K562 (cell line): Measurements from ENCODE around the gene SLMAP. TPM values are rescaled to one million over a fixed set of nuclear protein-coding genes. Genes with fewer than 3 reads are reported as not detected.

ENCODE experiments used
- ATAC-seq: fragments of 200-7000 bp; cut with Tn5 transposase; 3 replicates; pipeline ENCODE4 v1.9.1; 2020; ENCODE audit warnings: moderate library complexity
- BruUV-seq: library from RNA; stranded (reverse); fragments of 400-500 nt; replicated peaks from 2 replicates; lab custom pipeline; 2021; lab: Mats Ljungman, UMichigan
- CTCF ChIA-PET: fragments of 300-600 bp; formaldehyde crosslinking; extraction: SDS; loops from one replicate; lab custom pipeline; 2021; ENCODE audit warnings: low intra/inter-chr PET ratio; lab: Yijun Ruan, JAX
- POLR2A ChIA-PET: fragments of 300-600, 350-650 bp; sonication (Branson Sonifier 250); formaldehyde crosslinking; extraction: SDS; loops from one replicate; lab custom pipeline; 2021; ENCODE audit warnings: antibody characterized with exemption, inconsistent platforms; lab: Yijun Ruan, JAX
- DNase-seq, 4 experiments: peaks; one replicate each; pipeline versions ENCODE4 v3.0.0 to v3.0.0-alpha.2; 2011 to 2018; ENCODE audit warnings: low spot score in 3 of 4, mixed read lengths in 3 of 4; ENCODE audit errors: extremely low read depth in 1 of 4
- FAIRE-seq: peaks from 2 replicates; lab custom pipeline; 2011; peaks lifted over from hg19 to GRCh38; lab: Jason Lieb, UNC
- H2AFZ ChIP-seq: 2 replicates; pipeline ENCODE4 v1.6.0; 2011; ENCODE audit warnings: low read depth, low read length, control low read depth, inconsistent platforms
- H3K27ac ChIP-seq: fragments of 200-600 bp; 3 replicates; pipeline ENCODE4 v1.8.0; 2011; ENCODE audit warnings: low read depth, mild to moderate bottlenecking, control low read depth, inconsistent platforms, low read length, moderate library complexity, mixed read lengths; ENCODE audit errors: extremely low read depth
- H3K27me3 ChIP-seq, 2 experiments: fragments of 300-600 bp in 1 of 2; 2 replicates in 1 of 2; 3 replicates in 1 of 2; pipeline versions ENCODE4 v1.6.0 to v1.8.0; 2011; ENCODE audit warnings: inconsistent platforms in 2 of 2, low read length in 2 of 2, mild to moderate bottlenecking in 1 of 2, mixed read lengths in 1 of 2, moderate library complexity in 1 of 2; ENCODE audit not compliant: control insufficient read depth in 2 of 2, insufficient read depth in 2 of 2
- H3K36me3 ChIP-seq: fragments of 300-600 bp; 3 replicates; pipeline ENCODE4 v1.8.0; 2011; ENCODE audit warnings: mild to moderate bottlenecking, low read length, inconsistent platforms; ENCODE audit not compliant: control insufficient read depth, insufficient read depth
- H3K4me1 ChIP-seq, 2 experiments: fragments of 200-600 bp in 1 of 2; replicated peaks in 1 of 2; 2 replicates in 1 of 2; 3 replicates in 1 of 2; pipeline versions ENCODE4 v1.5.1 to v1.8.0; 2011; ENCODE audit warnings: inconsistent platforms in 2 of 2, low read length in 2 of 2, mild to moderate bottlenecking in 1 of 2, mixed read lengths in 1 of 2, moderate library complexity in 1 of 2; ENCODE audit not compliant: control insufficient read depth in 2 of 2, insufficient read depth in 2 of 2
- H3K4me2 ChIP-seq: 2 replicates; pipeline ENCODE4 v1.6.1; 2011; ENCODE audit warnings: low read length, control low read depth, inconsistent platforms, mixed read lengths; ENCODE audit not compliant: insufficient read depth
- H3K4me3 ChIP-seq: fragments of 200-600 bp; sonication (generic), shearing (Covaris generic); 2 replicates; pipeline ENCODE4 v1.5.1; 2016; ENCODE audit warnings: control low read depth, inconsistent platforms
- H3K79me2 ChIP-seq: fragments of 200-600 bp; 3 replicates; pipeline ENCODE4 v1.8.0; 2011; ENCODE audit warnings: low read length, inconsistent platforms; ENCODE audit not compliant: control insufficient read depth, insufficient read depth
- H3K9ac ChIP-seq, 2 experiments: 2 replicates each; pipeline versions ENCODE4 v1.6.0 to v1.6.1; 2011; ENCODE audit warnings: low read depth in 2 of 2, low read length in 2 of 2, control low read depth in 1 of 2, inconsistent platforms in 1 of 2, mild to moderate bottlenecking in 1 of 2, mixed read lengths in 1 of 2; ENCODE audit not compliant: insufficient read depth in 1 of 2
- H3K9me1 ChIP-seq: one replicate; pipeline ENCODE4 v1.6.0; 2011; ENCODE audit warnings: inconsistent platforms, mild to moderate bottlenecking, low read length, moderate library complexity; ENCODE audit not compliant: control insufficient read depth, insufficient read depth
- H3K9me3 ChIP-seq: replicated peaks from 2 replicates; pipeline ENCODE4 v1.5.1; 2011; ENCODE audit warnings: low read depth, low read length, inconsistent platforms; ENCODE audit not compliant: control insufficient read depth, insufficient read depth
- H4K20me1 ChIP-seq: replicated peaks from 2 replicates; pipeline ENCODE4 v1.6.1; 2011; ENCODE audit warnings: low read length, inconsistent platforms, mixed read lengths; ENCODE audit not compliant: control insufficient read depth, insufficient read depth
- KDM5B ChIP-seq: fragments of 200-600 bp; sonication (generic); IDR thresholded peaks from 2 replicates; pipeline ENCODE4 v1.6.1; 2012; ENCODE audit warnings: low read depth, mild to moderate bottlenecking, moderate library complexity, low read length, control low read depth, inconsistent platforms; ENCODE audit not compliant: insufficient replicate concordance
- MYNN ChIP-seq, 2 experiments: sonication (generic); formaldehyde crosslinking in 1 of 2; IDR thresholded peaks; 2 replicates each; pipeline versions ENCODE4 v1.5.0 to v1.6.1; 2016 to 2020; ENCODE audit warnings: antibody characterized with exemption in 1 of 2, missing genetic modification reagents in 1 of 2
- RBM17 ChIP-seq: fragments of 200-400 bp; formaldehyde crosslinking; IDR thresholded peaks from 2 replicates; pipeline ENCODE4 v1.6.1; 2017; ENCODE audit warnings: low read depth, mild to moderate bottlenecking, low read length, borderline replicate concordance
- SP1 ChIP-seq: sonication (generic); formaldehyde crosslinking; IDR thresholded peaks from 2 replicates; pipeline ENCODE4 v1.8.1; 2022; ENCODE audit warnings: mild to moderate bottlenecking, missing genetic modification reagents
- ZNF174 ChIP-seq: fragments of 250-450 bp; sonication (Bioruptor Pico); IDR thresholded peaks from 2 replicates; pipeline ENCODE4 v1.4.0; 2020; ENCODE audit warnings: mild to moderate bottlenecking
- WGBS: fragments of 100-300 bp; shearing (Covaris generic); methylation state at CpG from one replicate; pipeline ENCODE4 v1.1.6; 2016; ENCODE audit warnings: low coverage, mixed read lengths; ENCODE audit not compliant: insufficient coverage; ENCODE audit errors: missing lambda C conversion rate; 5-methylcytosine and 5-hydroxymethylcytosine counted together
- in situ Hi-C: fragments of 300-500 bp; cut with MboI; formaldehyde crosslinking; loops from 4 replicates; pipeline ENCODE4 v1.15.0; 2018; ENCODE audit warnings: inconsistent platforms, mixed read lengths
- intact Hi-C: fragments of 100-400 bp; cut with micrococcal nuclease; formaldehyde crosslinking; loops from 2 replicates; pipeline ENCODE4 v1.14.2; 2022
- polyA plus RNA-seq, 8 experiments: library from polyadenylated mRNA; depleted of rRNA in 4 of 8; stranded (reverse) in 5 of 8; unstranded in 3 of 8; fragments of >200 nt; fragmentation: Nextera tagmentation in 2 of 8; fragmentation: Illumina TruSeq in 1 of 8; extraction: Ambion mirVana in 2 of 8; extraction: Trizol in 1 of 8; gene quantifications; 2 replicates each; pipeline versions ENCODE4 v1.2.1 to v1.2.3, GENCODE V29; 2011 to 2014; ENCODE audit warnings: inconsistent platforms in 1 of 8, missing spikeins in 1 of 8
- total RNA-seq, 7 experiments: library from RNA; depleted of rRNA in 6 of 7; stranded (reverse); fragments of >200 nt in 6 of 7; fragmentation: Illumina TruSeq in 2 of 7; extraction: Trizol in 2 of 7; gene quantifications; 2 replicates each; pipeline versions ENCODE4 v1.2.1 to v1.2.3, GENCODE V29; 2011 to 2021; ENCODE audit warnings: low replicate concordance in 1 of 7

SLMAP gene
- total and polyA plus RNA-seq, 9 of the 15 experiments (the other 6 are each of a cell fraction or from before 2014, with no cell fraction given): 12.1 to 50.7 (median 28.3) TPM

- H3K4me3 ChIP-seq: no peak overlapping the region
- H3K79me2 ChIP-seq: peaks cover 89% of the 10 kb centered on the region
- no peak for DNase-seq
- no peaks in the 10 kb centered on the region for H3K9me1 ChIP-seq
- H3K36me3 ChIP-seq: 0 out of 3 replicates have a peak, but pooled peaks cover 5% of the 10 kb centered on the region
- intact Hi-C loops: no loop called here
- H2AFZ ChIP-seq: no peak overlapping the region
- POLR2A ChIA-PET: no interaction called here
- H3K4me2 ChIP-seq: 0 out of 2 replicates have a peak overlapping the region, but pooled peaks have one; percentile 37
- BruUV-seq: no TSS peak
- H4K20me1 ChIP-seq: no peaks in the 10 kb centered on the region
- H3K9ac ChIP-seq: peak overlapping the region in 1 of 2 experiments; percentile 17; a peak in 1 of 4 replicates
- H3K4me1 ChIP-seq: peaks cover 3 to 25% of the 10 kb centered on the region in 2 experiments; a peak in 4 of 5 replicates
- H3K27ac ChIP-seq: peak overlapping the region; percentile 64
- TF ChIP-seq MYNN (IDR thresholded peaks at IDR 0.05): peak; percentile 86
- no peak for TF ChIP-seq MYNN (CRISPR knock-in tag; IDR thresholded peaks at IDR 0.05)
- TF ChIP-seq SP1 (CRISPR knock-in tag): no peak
- no peak for FAIRE-seq
- H3K27me3 ChIP-seq: no peaks in the 10 kb centered on the region
- ATAC-seq: peak; percentile 26; the same call in 2 of the 3 replicates
- CTCF ChIA-PET: no interaction called here
- in situ Hi-C loops: no loop called here
- WGBS: 17% methylated on average over 4 of the region's 4 CpGs
- H3K9me3 ChIP-seq: no peaks in the 10 kb centered on the region
Observed at GRCh38 chr3:57796261-57796660, 40.2 kb downstream of the SLMAP start.

GRCh38 chr3:57797701-57798487 lies 41.8 kb downstream of the SLMAP start:
- H3K79me2 ChIP-seq: peaks cover 79% of the 10 kb centered on the region
- H3K27me3 ChIP-seq: no peaks in the 10 kb centered on the region
- in situ Hi-C loops (no loop called here), intact Hi-C loops (no loop called here)
- H3K9me1 ChIP-seq: no peaks in the 10 kb centered on the region
- 52% methylated on average over 3 of the region's 3 CpGs for WGBS
- H3K36me3 ChIP-seq: 0 out of 3 replicates have a peak, but pooled peaks cover 5% of the 10 kb centered on the region
- DNase-seq (no peak), ATAC-seq (no peak), FAIRE-seq (no peak)
- H2AFZ ChIP-seq: no peak overlapping the region
- H3K4me2 ChIP-seq: no peak overlapping the region
- ChIA-PET CTCF (no interaction called here), POLR2A (interaction anchor here (0.7 kb wide), 1 partner anchor 12 kb away, joined by 4 read pairs; no protein-coding TSS in a partner anchor)
- TF ChIP-seq KDM5B (no peak), ZNF174 (CRISPR knock-in tag) (no peak), RBM17 (no peak)
- no peak overlapping the region for H3K4me3 ChIP-seq
- no peaks in the 10 kb centered on the region for H4K20me1 ChIP-seq
- no peak overlapping the region for H3K9ac ChIP-seq
- peaks cover under 1 to 24% of the 10 kb centered on the region in 2 experiments; a peak in 3 of 5 replicates for H3K4me1 ChIP-seq
- H3K9me3 ChIP-seq: no peaks in the 10 kb centered on the region
- BruUV-seq: no TSS peak
- H3K27ac ChIP-seq: no peak overlapping the region; the same call in 2 of the 3 replicates
